Right atrium auricular region (tissue), 2 donors: ENCODE measurements around the gene PLXDC2. TPM values are rescaled to one million over a fixed set of nuclear protein-coding genes. Genes with fewer than 3 reads are reported as not detected.

Source experiments
- DNase-seq: peaks from one replicate; pipeline ENCODE4 v3.0.0-alpha.2; 2019; ENCODE audit warnings: low spot score
- H3K27ac ChIP-seq, 2 donors: fragments of 200-600 bp; sonication (generic); 1 replicate in 1 of 2; 2 replicates in 1 of 2; pipeline ENCODE4 v1.5.1; 2016 to 2019
- H3K27me3 ChIP-seq, 2 donors: fragments of 200-600 bp; sonication (generic); one replicate each; pipeline versions ENCODE4 v1.5.1 to v1.6.0; 2017 to 2019
- H3K36me3 ChIP-seq: fragments of 200-600 bp; sonication (generic); one replicate; pipeline ENCODE4 v1.5.1; 2016
- H3K4me1 ChIP-seq, 2 donors: fragments of 200-600 bp; sonication (generic); one replicate each; pipeline versions ENCODE4 v1.5.1 to v1.6.0; 2017 to 2019
- H3K4me3 ChIP-seq, 2 donors: fragments of 200-600 bp; sonication (generic); 1 replicate in 1 of 2; 2 replicates in 1 of 2; pipeline ENCODE4 v1.5.1; 2017 to 2019; ENCODE audit warnings: mild to moderate bottlenecking in 1 of 2, moderate library complexity in 1 of 2
- H3K9me3 ChIP-seq, 2 donors: fragments of 200-600 bp; sonication (generic); one replicate each; pipeline ENCODE4 v1.5.1; 2019
- total RNA-seq, 2 donors: library from RNA; depleted of rRNA; stranded (reverse); fragments of >200 nt; gene quantifications; one replicate each; pipeline ENCODE4 v1.1.0, GENCODE V29; 2016
- TF ChIP-seq, protein P1 (sequence below), 2 donors: fragments of 200-600 bp; sonication (generic); IDR thresholded peaks; one replicate each; pipeline ENCODE4 v1.5.1; 2019; ENCODE audit warnings: antibody characterized with exemption in 2 of 2

The PLXDC2 gene
- total RNA-seq, 2 donors from 2014 or later, result 24.0 to 43.6 TPM

DNA sequence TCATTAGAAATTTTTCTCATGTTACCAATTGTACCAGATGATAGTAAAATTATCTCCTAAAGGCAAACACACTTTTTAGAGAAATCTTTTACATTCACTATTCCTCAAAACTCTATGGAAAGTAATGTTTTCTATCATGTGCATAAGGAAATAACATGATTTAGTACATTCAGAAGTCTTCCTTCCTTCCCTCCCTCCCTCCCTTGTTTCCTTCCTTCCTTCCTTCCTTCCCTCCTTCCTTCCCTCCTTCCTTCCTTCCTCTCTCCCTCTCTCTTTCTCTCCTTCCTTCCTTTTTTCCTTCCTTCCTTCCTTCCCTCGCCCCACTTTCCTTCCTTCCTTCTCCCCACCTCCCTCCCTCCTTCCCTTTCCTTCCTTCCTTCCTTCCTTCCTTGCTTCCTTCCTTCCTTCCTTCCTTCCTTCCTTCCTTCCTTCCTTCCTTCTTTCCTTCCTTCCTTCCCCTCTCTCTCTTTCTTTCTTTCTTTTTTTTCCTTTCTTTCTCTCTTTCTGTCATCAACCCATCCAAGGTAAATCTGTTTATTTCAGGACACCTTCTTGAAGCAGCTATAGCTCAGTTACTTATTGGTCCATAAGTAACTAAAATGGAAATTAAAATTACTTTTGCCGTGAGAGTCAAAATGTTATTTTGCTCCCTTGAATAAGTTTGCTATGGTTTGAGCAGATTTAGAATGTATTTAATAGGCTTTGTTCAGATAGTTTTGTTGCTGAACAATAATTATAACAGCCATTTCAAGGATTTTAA, 197.9 kb downstream of the PLXDC2 start:
- H3K4me1 ChIP-seq, result no peaks in the 10 kb centered on the region
- H3K9me3 ChIP-seq, result no peaks in the 10 kb centered on the region
- TF ChIP-seq, protein P1, sequence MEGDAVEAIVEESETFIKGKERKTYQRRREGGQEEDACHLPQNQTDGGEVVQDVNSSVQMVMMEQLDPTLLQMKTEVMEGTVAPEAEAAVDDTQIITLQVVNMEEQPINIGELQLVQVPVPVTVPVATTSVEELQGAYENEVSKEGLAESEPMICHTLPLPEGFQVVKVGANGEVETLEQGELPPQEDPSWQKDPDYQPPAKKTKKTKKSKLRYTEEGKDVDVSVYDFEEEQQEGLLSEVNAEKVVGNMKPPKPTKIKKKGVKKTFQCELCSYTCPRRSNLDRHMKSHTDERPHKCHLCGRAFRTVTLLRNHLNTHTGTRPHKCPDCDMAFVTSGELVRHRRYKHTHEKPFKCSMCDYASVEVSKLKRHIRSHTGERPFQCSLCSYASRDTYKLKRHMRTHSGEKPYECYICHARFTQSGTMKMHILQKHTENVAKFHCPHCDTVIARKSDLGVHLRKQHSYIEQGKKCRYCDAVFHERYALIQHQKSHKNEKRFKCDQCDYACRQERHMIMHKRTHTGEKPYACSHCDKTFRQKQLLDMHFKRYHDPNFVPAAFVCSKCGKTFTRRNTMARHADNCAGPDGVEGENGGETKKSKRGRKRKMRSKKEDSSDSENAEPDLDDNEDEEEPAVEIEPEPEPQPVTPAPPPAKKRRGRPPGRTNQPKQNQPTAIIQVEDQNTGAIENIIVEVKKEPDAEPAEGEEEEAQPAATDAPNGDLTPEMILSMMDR (IDR thresholded peaks at IDR 0.05), result no peak
- no peaks in the 10 kb centered on the region for H3K36me3 ChIP-seq
- no peak overlapping the region for H3K4me3 ChIP-seq
- no peak overlapping the region for H3K27ac ChIP-seq
- H3K27me3 ChIP-seq, result no peaks in the 10 kb centered on the region
- no peak for DNase-seq

DNA sequence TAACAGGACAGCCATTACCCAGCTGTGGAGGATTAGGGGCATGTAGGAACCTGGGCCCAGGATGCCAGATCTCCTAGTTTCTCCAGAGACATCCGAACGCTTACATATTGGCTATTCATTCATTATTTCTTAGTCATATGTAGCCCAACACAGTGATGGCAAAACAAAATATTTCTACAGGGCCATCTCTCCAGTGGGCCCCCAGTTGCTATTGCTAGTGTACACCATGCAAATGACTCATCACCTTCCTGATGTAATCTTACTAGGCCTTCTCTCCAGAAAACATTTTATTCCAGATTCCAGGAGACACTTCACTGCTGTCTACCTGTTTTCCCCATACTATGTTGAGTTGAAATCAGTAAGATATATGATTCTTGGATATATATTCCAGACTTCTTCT, 201.7 kb downstream of the PLXDC2 start:
- Histone ChIP-seq H3K27me3 (no peaks in the 10 kb centered on the region), H3K4me1 (no peaks in the 10 kb centered on the region), H3K4me3 (no peak overlapping the region), H3K36me3 (no peaks in the 10 kb centered on the region), H3K9me3 (no peaks in the 10 kb centered on the region), H3K27ac (no peak overlapping the region)
- DNase-seq, result no peak
- TF ChIP-seq, protein P1 (IDR thresholded peaks at IDR 0.05), result no peak

DNA sequence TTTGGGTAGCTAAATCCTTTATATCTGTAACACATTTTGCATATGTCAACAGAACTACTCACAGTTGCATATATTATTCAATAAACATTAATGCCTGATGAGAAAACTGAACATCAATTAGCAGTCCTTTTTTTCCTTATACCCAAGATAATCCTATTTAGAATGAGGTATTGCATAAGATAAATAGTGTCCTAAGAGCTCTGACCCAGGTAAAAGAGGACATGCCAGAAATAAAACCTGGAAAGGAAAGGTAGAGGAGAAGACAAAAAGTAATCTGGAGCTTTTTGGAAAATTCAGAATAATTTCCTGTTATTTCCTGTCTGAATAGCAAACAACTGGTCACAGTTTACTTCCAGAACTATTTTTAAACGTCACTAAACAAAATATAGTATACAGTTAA, 204.4 kb downstream of the PLXDC2 start:
- no peaks in the 10 kb centered on the region for H3K4me1 ChIP-seq
- no peak overlapping the region for H3K27ac ChIP-seq
- TF ChIP-seq, protein P1 (IDR thresholded peaks at IDR 0.05), result no peak
- DNase-seq, result no peak
- no peaks in the 10 kb centered on the region for H3K9me3 ChIP-seq
- no peak overlapping the region for H3K4me3 ChIP-seq
- H3K36me3 ChIP-seq, result no peaks in the 10 kb centered on the region
- no peaks in the 10 kb centered on the region for H3K27me3 ChIP-seq

- TF ChIP-seq, protein P1 (IDR thresholded peaks at IDR 0.05), result no peak
- Histone ChIP-seq H3K4me3 (no peak overlapping the region), H3K27ac (no peak overlapping the region), H3K27me3 (no peaks in the 10 kb centered on the region), H3K36me3 (no peaks in the 10 kb centered on the region), H3K4me1 (peaks cover 0 to 11% of the 10 kb centered on the region in 2 donors), H3K9me3 (no peaks in the 10 kb centered on the region)
- DNase-seq, result no peak
These were observed 213.3 kb downstream of the PLXDC2 start for GRCh38 chr10:20029523-20029922.

DNA sequence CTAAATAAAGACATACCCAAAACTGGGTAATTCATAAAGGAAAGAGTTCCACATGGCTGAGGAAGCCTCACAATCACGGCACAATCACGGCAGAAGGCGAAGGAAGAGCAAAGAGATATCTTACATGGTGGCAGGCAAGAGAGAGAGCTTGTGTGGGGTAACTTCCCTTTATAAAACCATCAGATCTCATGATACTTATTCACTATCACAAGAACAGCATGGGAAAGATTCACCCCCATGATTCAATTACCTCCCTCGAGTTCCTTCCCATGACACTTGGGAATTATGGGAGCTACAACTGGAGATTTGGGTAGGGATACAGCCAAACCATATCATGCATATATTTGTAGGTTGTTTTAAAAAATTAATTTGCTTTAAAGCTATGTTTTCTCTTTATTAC, 217.2 kb downstream of the PLXDC2 start:
- Histone ChIP-seq H3K27me3 (no peaks in the 10 kb centered on the region), H3K4me3 (no peak overlapping the region), H3K9me3 (no peaks in the 10 kb centered on the region), H3K27ac (no peak overlapping the region), H3K36me3 (no peaks in the 10 kb centered on the region), H3K4me1 (peaks cover 0 to 11% of the 10 kb centered on the region in 2 donors)
- TF ChIP-seq, protein P1 (IDR thresholded peaks at IDR 0.05), result no peak
- no peak for DNase-seq

DNA sequence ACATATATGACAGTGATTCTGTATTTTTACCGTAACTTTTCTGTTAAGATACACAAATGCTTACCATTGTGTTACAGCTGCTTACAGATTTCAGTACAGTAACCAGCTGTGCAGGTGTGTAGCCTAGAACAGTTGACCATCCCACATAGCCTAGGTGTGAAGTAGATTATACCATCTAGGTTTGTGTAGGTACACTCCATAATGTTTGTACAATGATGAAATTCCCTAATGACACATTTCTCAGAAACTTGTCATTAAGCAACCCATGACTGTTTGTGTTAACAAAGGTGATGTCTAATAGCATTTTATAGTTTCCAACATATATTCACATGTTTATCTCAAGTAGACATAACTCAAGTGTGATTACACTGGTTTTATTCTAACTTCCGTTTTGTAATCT, 218.5 kb downstream of the PLXDC2 start:
- no peak for DNase-seq
- TF ChIP-seq, protein P1 (IDR thresholded peaks at IDR 0.05), result no peak
- no peaks in the 10 kb centered on the region for H3K9me3 ChIP-seq

More for the DNA sequence above, 218.5 kb downstream of the PLXDC2 start:
- no peaks in the 10 kb centered on the region for H3K36me3 ChIP-seq
- no peak overlapping the region for H3K27ac ChIP-seq
- H3K4me3 ChIP-seq, result no peak overlapping the region
- peaks cover 0 to 11% of the 10 kb centered on the region in 2 donors for H3K4me1 ChIP-seq
- H3K27me3 ChIP-seq, result no peaks in the 10 kb centered on the region
